ENCODE measurements around the gene CNIH2. TPM values are rescaled to one million over a fixed set of nuclear protein-coding genes. Genes with fewer than 3 reads are reported as not detected.

The CNIH2 gene
- total RNA-seq, 2 experiments from 2014 or later, result 0.96 to 2.0 TPM

DNA sequence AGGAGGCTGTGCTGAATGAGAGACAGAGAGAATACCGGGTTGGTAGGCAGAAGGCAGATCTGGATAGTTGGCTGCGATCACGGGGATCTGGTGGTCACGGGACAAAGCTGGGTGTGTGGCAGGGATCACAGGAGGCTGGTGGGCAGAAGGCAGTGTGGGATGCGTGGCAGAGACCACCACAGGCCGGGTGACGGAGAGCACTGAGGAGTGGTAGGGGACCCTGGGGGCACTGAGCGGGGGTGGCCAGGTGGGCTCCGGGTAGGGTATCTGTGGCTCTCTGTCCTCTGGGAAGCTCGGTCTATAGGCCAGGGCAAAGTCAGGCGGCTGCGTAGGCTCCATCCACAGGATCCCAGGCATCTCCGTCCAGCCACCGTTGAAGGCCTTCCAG, 37.5 kb downstream of the CNIH2 start:
- POLR2A ChIA-PET, result interaction anchor here (0.7 to 6.9 kb wide), 4 partner anchors 19 to 33 kb away, joined by 3 to 38 read pairs (median 4); partner anchors contain the start of genes RIN1 and YIF1A
- ATAC-seq, result no peak
- peak overlapping the region; percentile 97 for H3K27ac Mint-ChIP-seq
- peak overlapping the region; percentile 80 for H3K4me3 Mint-ChIP-seq
- TF ChIP-seq, protein P1, sequence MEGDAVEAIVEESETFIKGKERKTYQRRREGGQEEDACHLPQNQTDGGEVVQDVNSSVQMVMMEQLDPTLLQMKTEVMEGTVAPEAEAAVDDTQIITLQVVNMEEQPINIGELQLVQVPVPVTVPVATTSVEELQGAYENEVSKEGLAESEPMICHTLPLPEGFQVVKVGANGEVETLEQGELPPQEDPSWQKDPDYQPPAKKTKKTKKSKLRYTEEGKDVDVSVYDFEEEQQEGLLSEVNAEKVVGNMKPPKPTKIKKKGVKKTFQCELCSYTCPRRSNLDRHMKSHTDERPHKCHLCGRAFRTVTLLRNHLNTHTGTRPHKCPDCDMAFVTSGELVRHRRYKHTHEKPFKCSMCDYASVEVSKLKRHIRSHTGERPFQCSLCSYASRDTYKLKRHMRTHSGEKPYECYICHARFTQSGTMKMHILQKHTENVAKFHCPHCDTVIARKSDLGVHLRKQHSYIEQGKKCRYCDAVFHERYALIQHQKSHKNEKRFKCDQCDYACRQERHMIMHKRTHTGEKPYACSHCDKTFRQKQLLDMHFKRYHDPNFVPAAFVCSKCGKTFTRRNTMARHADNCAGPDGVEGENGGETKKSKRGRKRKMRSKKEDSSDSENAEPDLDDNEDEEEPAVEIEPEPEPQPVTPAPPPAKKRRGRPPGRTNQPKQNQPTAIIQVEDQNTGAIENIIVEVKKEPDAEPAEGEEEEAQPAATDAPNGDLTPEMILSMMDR (IDR thresholded peaks at IDR 0.05), result no peak
- intact Hi-C loops (cut with micrococcal nuclease), result no loop called here
- H3K27me3 Mint-ChIP-seq, result no peaks in the 10 kb centered on the region
- H3K9me3 Mint-ChIP-seq, result peaks cover 6% of the 10 kb centered on the region
- peaks cover 12% of the 10 kb centered on the region for H3K36me3 Mint-ChIP-seq (ENCODE audit: low read depth)
- CTCF ChIA-PET, result interaction anchor here (1.1 to 10.2 kb wide), 4 partner anchors 17 to 456 kb away, joined by 3 to 149 read pairs (median 88); partner anchors contain the start of genes B4GAT1, BRMS1 and RIN1
- H3K4me1 Mint-ChIP-seq (ENCODE audit: low read depth), result peaks cover 52% of the 10 kb centered on the region
- DNase-seq, result peak; percentile 35

GRCh38 chr11:66315921-66316811, 38.2 kb downstream of the CNIH2 start:
- H3K36me3 Mint-ChIP-seq (ENCODE audit: low read depth), result peaks cover 12% of the 10 kb centered on the region
- ChIA-PET CTCF (interaction anchor here (1.1 to 10.2 kb wide), 4 partner anchors 11 to 457 kb away, joined by 3 to 149 read pairs (median 72); partner anchors contain the start of gene RIN1), POLR2A (interaction anchor here (0.7 to 6.9 kb wide), 8 partner anchors 18 to 483 kb away, joined by 3 to 38 read pairs (median 4); partner anchors contain the start of genes B4GAT1, BRMS1, RIN1 and SNX32)
- H3K27me3 Mint-ChIP-seq, result no peaks in the 10 kb centered on the region
- TF ChIP-seq, protein P1 (IDR thresholded peaks at IDR 0.05), result no peak
- H3K9me3 Mint-ChIP-seq, result peaks cover 6% of the 10 kb centered on the region
- H3K4me3 Mint-ChIP-seq, result peak overlapping the region; percentile 80
- no peak for ATAC-seq
- H3K27ac Mint-ChIP-seq, result peak overlapping the region; percentile 97
- H3K4me1 Mint-ChIP-seq (ENCODE audit: low read depth), result peaks cover 52% of the 10 kb centered on the region
- intact Hi-C loops (cut with micrococcal nuclease), result no loop called here
- DNase-seq, result peak; percentile 71

DNA sequence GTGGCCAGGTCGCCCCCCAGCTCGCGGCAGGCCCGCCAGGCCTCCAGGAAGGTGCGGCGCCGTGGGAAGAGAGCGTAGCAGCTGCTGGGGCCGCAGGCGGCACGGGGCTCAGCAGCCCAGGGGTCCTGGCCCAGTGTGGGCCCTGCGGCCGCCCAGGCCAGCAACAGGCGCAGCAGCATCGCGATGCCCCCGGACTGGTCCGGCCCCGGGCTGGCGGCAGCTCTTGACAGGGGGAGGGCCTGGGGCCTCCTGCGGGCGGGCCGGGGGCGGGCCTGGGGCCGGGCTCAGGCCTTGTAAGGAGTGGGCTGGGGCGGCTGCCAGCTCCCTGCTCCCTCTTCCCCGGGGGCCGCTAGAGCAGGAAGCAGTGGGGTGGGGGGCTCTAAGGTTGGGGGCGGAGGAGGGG, 38.9 kb downstream of the CNIH2 start, which contains the start of gene CD248:
CD248 (minus strand) TSS at position 196 of the 403 bp plus-strand sequence; CDS start at position 179, 17 bp downstream.
- ATAC-seq (no peak), DNase-seq (peak; percentile 56)
- ChIA-PET CTCF (interaction anchor here (1.0 to 10.2 kb wide), 5 partner anchors 10 to 69 kb away, joined by 3 to 149 read pairs (median 12); partner anchors contain the start of gene RIN1), POLR2A (interaction anchor here (0.5 to 6.9 kb wide), 7 partner anchors 10 to 484 kb away, joined by 3 to 38 read pairs (median 3); partner anchors contain the start of genes B4GAT1, BRMS1, RIN1 and SNX32)
- no peaks in the 10 kb centered on the region for H3K27me3 Mint-ChIP-seq
- H3K4me3 Mint-ChIP-seq, result peak within 1 kb of the TSS; percentile 80
- intact Hi-C loops (cut with micrococcal nuclease), result no loop called here
- peaks cover 12% of the 10 kb centered on the region for H3K36me3 Mint-ChIP-seq (ENCODE audit: low read depth)
- peaks cover 49% of the 10 kb centered on the region for H3K4me1 Mint-ChIP-seq (ENCODE audit: low read depth)
- TF ChIP-seq, protein P1 (IDR thresholded peaks at IDR 0.05), result no peak
- H3K27ac Mint-ChIP-seq, result peak within 1 kb of the TSS; percentile 97
- peaks cover 6% of the 10 kb centered on the region for H3K9me3 Mint-ChIP-seq

DNA sequence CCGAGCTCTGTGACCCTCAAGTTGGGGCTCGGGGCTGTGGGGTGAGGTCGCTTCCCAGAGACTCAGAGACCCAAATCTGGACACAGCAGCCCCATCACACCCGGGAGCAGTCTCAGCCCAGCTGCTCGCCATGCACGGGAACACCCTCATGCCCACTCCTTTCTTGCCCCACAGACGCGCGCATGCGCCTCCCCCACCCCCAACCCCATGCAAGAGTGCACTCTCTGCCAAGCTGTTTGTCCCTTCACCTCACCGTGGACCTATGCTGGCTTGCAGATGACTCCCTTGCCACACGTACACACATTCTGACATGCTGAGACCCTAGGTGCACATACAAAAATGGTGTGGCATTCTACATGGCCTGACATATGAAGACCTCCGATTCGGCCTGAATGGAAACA, 39.3 kb downstream of the CNIH2 start:
- peak overlapping the region; percentile 96 for H3K27ac Mint-ChIP-seq

More for the DNA sequence above, 39.3 kb downstream of the CNIH2 start:
- no peaks in the 10 kb centered on the region for H3K27me3 Mint-ChIP-seq
- intact Hi-C loops (cut with micrococcal nuclease), result no loop called here
- ATAC-seq (peak; percentile 17), DNase-seq (peak; percentile 82)
- H3K4me1 Mint-ChIP-seq (ENCODE audit: low read depth), result peaks cover 52% of the 10 kb centered on the region
- TF ChIP-seq, protein P1 (IDR thresholded peaks at IDR 0.05), result no peak
- H3K9me3 Mint-ChIP-seq, result peaks cover 6% of the 10 kb centered on the region
- ChIA-PET POLR2A (interaction anchor here (0.5 to 6.9 kb wide), 12 partner anchors 9 to 484 kb away, joined by 3 to 38 read pairs (median 3); partner anchors contain the start of genes B4GAT1, BRMS1, CCDC85B and RIN1), CTCF (interaction anchor here (1.0 to 10.2 kb wide), 6 partner anchors 9 to 69 kb away, joined by 3 to 149 read pairs (median 8); partner anchors contain the start of gene RIN1)
- H3K36me3 Mint-ChIP-seq (ENCODE audit: low read depth), result peaks cover 12% of the 10 kb centered on the region
- H3K4me3 Mint-ChIP-seq, result peak overlapping the region; percentile 80

All from activated CD8-positive, alpha-beta T cell treated with anti-CD3 and anti-CD28 coated beads for 36 hours (primary cell).